Fibroblast of skin of abdomen (primary cell): ENCODE measurements around the gene SAMD8.
A peak's percentile ranks its signal among the peaks of the same experiment; 100 is the strongest.
"Not testable (repeated sequence)": the region's sequence is repeated elsewhere in the genome, so short reads cannot be mapped to it uniquely, and the experiment has no call there.

ENCODE experiments used
- DNase-seq: peaks from one replicate; pipeline ENCODE4 v3.0.0-alpha.2; 2013

SAMD8 gene

GRCh38 chr10:75086278-75086934 is 25.1 kb upstream of the SAMD8 start:
- DNase-seq, result no peak

GRCh38 chr10:75088640-75089039 is 22.8 kb upstream of the SAMD8 start:
- DNase-seq, result no peak

- DNase-seq, result no peak
Observed at GRCh38 chr10:75089634-75090033, 21.8 kb upstream of the SAMD8 start.

- no peak for DNase-seq
Observed at GRCh38 chr10:75091146-75091545, 20.3 kb upstream of the SAMD8 start.

GRCh38 chr10:75094465-75094864 is 17.0 kb upstream of the SAMD8 start:
- DNase-seq, result no peak

- no peak for DNase-seq
Observed at GRCh38 chr10:75095631-75096030, 15.8 kb upstream of the SAMD8 start.

GRCh38 chr10:75096749-75097148 is 14.7 kb upstream of the SAMD8 start:
- no peak for DNase-seq

GRCh38 chr10:75097666-75098285 is 13.7 kb upstream of the SAMD8 start:
- DNase-seq, result peak; percentile 33

GRCh38 chr10:75098902-75099673 is 12.4 kb upstream of the SAMD8 start:
- DNase-seq, result no peak

GRCh38 chr10:75099952-75100763 is 11.3 kb upstream of the SAMD8 start:
- DNase-seq, result peak; percentile 61

GRCh38 chr10:75100764-75101291 is 10.6 kb upstream of the SAMD8 start:
- no peak for DNase-seq

GRCh38 chr10:75101416-75102251 is 9.8 kb upstream of the SAMD8 start:
- DNase-seq, result no peak

GRCh38 chr10:75102830-75103673 is 8.4 kb upstream of the SAMD8 start:
- DNase-seq, result no peak

GRCh38 chr10:75103881-75104686 is 7.4 kb upstream of the SAMD8 start:
- DNase-seq, result no peak

- no peak for DNase-seq
Observed at GRCh38 chr10:75104842-75105241, 6.6 kb upstream of the SAMD8 start.

- DNase-seq, result no peak
Observed at GRCh38 chr10:75105576-75106197, 5.8 kb upstream of the SAMD8 start.

GRCh38 chr10:75106242-75106641 is 5.2 kb upstream of the SAMD8 start:
- DNase-seq, result no peak

- DNase-seq, result not testable (repeated sequence)
Observed at GRCh38 chr10:75106891-75107290, 4.6 kb upstream of the SAMD8 start.
